HEK293T (cell line): ENCODE results near the gene REEP6.

Source experiments
- ARNT ChIP-seq: fragments of 450-650 bp; IDR thresholded peaks from 2 replicates; pipeline ENCODE4 v1.6.1; 2017; ENCODE audit warnings: mild to moderate bottlenecking
- BHLHE40 ChIP-seq: fragments of 450-650 bp; IDR thresholded peaks from 2 replicates; pipeline ENCODE4 v1.6.1; 2016; ENCODE audit warnings: mild to moderate bottlenecking, moderate library complexity, borderline replicate concordance
- CTBP1 ChIP-seq: fragments of 450-650 bp; IDR thresholded peaks from 2 replicates; pipeline ENCODE4 v1.6.1; 2016; ENCODE audit warnings: borderline replicate concordance
- ELF4 ChIP-seq: fragments of 450-650 bp; IDR thresholded peaks from 2 replicates; pipeline ENCODE4 v1.6.1; 2017; ENCODE audit warnings: antibody characterized with exemption
- FOXA1 ChIP-seq: fragments of 450-650 bp; IDR thresholded peaks from 2 replicates; pipeline ENCODE4 v1.6.1; 2016; ENCODE audit warnings: mild to moderate bottlenecking
- FOXM1 ChIP-seq: fragments of 450-650 bp; IDR thresholded peaks from 2 replicates; pipeline ENCODE4 v1.6.1; 2017; ENCODE audit warnings: mild to moderate bottlenecking, borderline replicate concordance
- HDGF ChIP-seq: fragments of 450-650 bp; IDR thresholded peaks from 2 replicates; pipeline ENCODE4 v1.6.1; 2017; ENCODE audit warnings: antibody characterized with exemption, borderline replicate concordance
- L3MBTL2 ChIP-seq: fragments of 450-650 bp; conservative IDR thresholded peaks from 2 replicates; pipeline ENCODE4 v1.6.1; 2016; ENCODE audit warnings: mild to moderate bottlenecking
- NFRKB ChIP-seq: fragments of 450-650 bp; IDR thresholded peaks from 2 replicates; pipeline ENCODE4 v1.6.1; 2016; ENCODE audit warnings: mild to moderate bottlenecking, moderate library complexity
- SP1 ChIP-seq: fragments of 450-650 bp; IDR thresholded peaks from 2 replicates; pipeline ENCODE4 v1.6.1; 2017
- SUZ12 ChIP-seq: fragments of 450-650 bp; IDR thresholded peaks from 2 replicates; pipeline ENCODE4 v1.6.1; 2016; ENCODE audit warnings: mild to moderate bottlenecking
- TARDBP ChIP-seq: fragments of 450-650 bp; IDR thresholded peaks from 2 replicates; pipeline ENCODE4 v1.6.1; 2016
- ZNF384 ChIP-seq: fragments of 450-650 bp; IDR thresholded peaks from 2 replicates; pipeline ENCODE4 v1.6.1; 2016
- TF ChIP-seq, protein P1 (sequence below): fragments of 450-650 bp; IDR thresholded peaks from 2 replicates; pipeline ENCODE4 v1.6.1; 2016

- TF ChIP-seq CTBP1 (no peak), FOXM1 (0 out of 2 replicates have a peak, but pooled peaks have one; percentile 20), BHLHE40 (no peak), SUZ12 (no peak), TARDBP (no peak), SP1 (no peak), FOXA1 (no peak), HDGF (no peak), ELF4 (no peak), ARNT (no peak), NFRKB (no peak), ZNF384 (no peak), L3MBTL2 (no peak)
- TF ChIP-seq, protein P1, sequence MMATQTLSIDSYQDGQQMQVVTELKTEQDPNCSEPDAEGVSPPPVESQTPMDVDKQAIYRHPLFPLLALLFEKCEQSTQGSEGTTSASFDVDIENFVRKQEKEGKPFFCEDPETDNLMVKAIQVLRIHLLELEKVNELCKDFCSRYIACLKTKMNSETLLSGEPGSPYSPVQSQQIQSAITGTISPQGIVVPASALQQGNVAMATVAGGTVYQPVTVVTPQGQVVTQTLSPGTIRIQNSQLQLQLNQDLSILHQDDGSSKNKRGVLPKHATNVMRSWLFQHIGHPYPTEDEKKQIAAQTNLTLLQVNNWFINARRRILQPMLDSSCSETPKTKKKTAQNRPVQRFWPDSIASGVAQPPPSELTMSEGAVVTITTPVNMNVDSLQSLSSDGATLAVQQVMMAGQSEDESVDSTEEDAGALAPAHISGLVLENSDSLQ: no peak
These were observed 21.9 kb downstream of the REEP6 start, which contains the start of gene ADAMTSL5 for GRCh38 chr19:1512671-1513498.
